SKM-1 (cell line): Measurements from ENCODE around the gene PGP.
"Not testable (repeated sequence)": the region's sequence is repeated elsewhere in the genome, so short reads cannot be mapped to it uniquely, and the experiment has no call there.

ENCODE experiments used
- DNase-seq: peaks from one replicate; lab custom pipeline; 2025; ENCODE audit not compliant: unreplicated experiment; lab: John Stamatoyannopoulos, UW

PGP gene, protein sequence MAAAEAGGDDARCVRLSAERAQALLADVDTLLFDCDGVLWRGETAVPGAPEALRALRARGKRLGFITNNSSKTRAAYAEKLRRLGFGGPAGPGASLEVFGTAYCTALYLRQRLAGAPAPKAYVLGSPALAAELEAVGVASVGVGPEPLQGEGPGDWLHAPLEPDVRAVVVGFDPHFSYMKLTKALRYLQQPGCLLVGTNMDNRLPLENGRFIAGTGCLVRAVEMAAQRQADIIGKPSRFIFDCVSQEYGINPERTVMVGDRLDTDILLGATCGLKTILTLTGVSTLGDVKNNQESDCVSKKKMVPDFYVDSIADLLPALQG

GRCh38 chr16:2214719-2214968, at the start of gene PGP:
Gene PGP, minus strand, starts transcription at chr16:2214840. Its CDS starts 63 bp downstream, at chr16:2214777.
- no peak for DNase-seq

- DNase-seq = not testable (repeated sequence)
Observed at GRCh38 chr16:2263026-2263425, 48.4 kb upstream of the PGP start.

DNA sequence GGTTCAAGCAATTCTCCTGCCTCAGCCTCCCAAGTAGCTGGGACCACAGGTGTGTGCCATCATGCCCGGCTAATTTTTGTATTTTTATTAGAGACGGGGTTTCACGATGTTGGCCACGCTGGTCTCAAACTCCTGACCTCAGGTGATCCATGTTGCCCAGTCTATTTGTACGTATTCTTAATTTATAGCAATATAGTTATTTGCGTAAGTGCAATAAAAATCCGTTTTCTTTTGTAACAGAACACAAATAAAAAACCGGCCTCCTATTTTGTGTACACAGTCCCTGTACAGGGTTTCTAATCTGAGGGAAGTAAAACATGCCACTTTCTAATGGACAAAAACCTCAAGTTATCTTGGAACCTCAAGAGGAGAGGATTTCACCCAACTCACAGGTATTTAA, 45.6 kb upstream of the PGP start:
- DNase-seq = no peak

- DNase-seq = not testable (repeated sequence)
Observed at GRCh38 chr16:2258530-2258929, 43.9 kb upstream of the PGP start.

GRCh38 chr16:2257726-2258125, 43.1 kb upstream of the PGP start:
- no peak for DNase-seq

- no peak for DNase-seq
Observed at GRCh38 chr16:2256531-2257140, 42.0 kb upstream of the PGP start.

- DNase-seq = no peak
Observed at GRCh38 chr16:2253293-2253692, 38.7 kb upstream of the PGP start.

GRCh38 chr16:2252806-2253148, 38.1 kb upstream of the PGP start:
- DNase-seq = no peak

GRCh38 chr16:2251296-2252111, 36.9 kb upstream of the PGP start, which contains the start of gene ECI1:
Gene ECI1, minus strand, starts transcription at chr16:2251587. Its CDS starts 21 bp downstream, at chr16:2251566.
- DNase-seq = peak; percentile 85

- no peak for DNase-seq
Observed at GRCh38 chr16:2250652-2251295, 36.1 kb upstream of the PGP start.

GRCh38 chr16:2246301-2246885, 31.8 kb upstream of the PGP start:
- no peak for DNase-seq

- DNase-seq = no peak
Observed at GRCh38 chr16:2244926-2245795, 30.5 kb upstream of the PGP start.

DNA sequence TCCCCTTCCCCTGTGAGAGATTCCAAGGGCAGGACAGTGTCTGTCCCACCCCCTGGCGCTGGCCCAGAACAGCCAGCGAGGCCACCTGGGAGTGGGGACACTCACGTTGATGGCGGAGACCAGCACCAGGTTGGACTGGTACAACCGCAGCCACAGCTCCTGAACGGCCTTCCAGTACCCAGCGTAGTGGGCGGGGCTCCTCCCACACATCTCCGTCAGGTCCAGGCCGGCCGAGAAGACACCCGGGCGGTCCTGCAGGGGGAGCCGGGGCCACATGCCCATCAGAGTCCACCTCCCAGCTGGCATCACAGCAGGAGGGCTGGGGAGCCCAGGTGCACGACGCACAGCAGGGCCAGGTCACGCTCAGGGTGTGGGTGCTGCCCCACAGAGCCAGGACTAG, 29.7 kb upstream of the PGP start:
- DNase-seq = no peak

DNA sequence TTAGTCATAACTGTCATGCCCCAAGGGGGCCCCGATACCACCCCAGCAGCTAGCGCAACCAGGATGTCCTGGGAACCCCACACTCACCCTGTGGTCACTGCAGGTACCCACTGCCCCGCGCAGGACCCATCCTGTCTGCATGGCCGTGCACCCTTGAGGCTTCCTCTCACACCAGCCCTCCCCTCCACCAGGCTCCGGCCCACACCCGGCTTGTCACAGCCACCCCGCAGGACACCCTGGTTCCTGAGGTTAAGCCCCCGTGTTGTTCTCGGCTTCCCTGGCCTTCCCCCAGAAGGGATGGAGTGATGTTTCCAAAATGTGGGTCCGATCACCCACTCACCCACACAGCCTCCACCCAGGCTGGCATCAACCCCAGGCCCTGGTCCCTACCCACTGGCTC, 29.1 kb upstream of the PGP start:
- DNase-seq = no peak

DNA sequence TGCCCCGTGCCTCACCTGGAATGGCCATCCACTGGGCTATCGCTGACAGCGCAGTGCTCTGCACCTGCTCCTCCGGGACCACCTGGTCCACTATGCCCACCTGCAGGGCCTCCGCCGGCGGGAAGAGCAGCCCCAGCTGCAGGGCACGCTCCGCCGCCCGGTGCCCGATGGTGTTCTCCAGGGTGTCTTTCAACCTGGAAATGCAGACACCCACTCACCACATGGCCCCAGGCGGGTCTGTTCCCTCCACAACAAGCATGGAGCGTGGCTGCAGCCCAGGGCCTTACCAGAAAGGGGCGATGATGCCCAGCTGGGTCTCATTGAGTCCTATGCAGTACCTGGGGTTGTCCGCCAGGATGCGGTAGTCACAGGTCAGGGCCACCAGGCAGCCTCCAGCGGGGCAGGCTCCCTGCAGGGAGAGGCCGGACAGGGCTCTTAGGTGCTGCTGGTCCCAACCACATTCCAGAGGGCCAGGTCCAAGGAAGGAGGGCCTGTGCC, 28.4 kb upstream of the PGP start:
- no peak for DNase-seq

DNA sequence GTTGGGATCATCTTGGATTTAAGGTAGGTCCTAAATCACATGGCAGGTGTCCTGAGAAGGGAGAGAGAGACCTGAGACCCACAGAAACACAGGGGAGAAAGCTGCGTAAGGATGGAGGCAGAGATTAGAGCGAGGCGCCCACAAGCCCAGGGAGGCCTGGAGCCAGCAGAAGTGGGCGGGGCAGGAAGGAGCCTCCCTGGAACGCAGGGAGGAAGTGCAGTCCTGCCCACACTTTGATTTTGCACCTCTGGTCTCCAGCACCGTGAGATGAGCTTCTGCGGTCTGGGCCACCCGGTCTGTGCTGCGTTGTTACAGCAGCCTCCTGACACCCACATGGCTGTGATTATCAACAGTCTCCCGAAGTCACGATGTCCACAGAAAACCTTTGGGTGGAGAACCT, 28.0 kb upstream of the PGP start:
- DNase-seq = no peak

- DNase-seq = not testable (repeated sequence)
Observed at GRCh38 chr16:2240331-2240730, 25.7 kb upstream of the PGP start.

- no peak for DNase-seq
Observed at GRCh38 chr16:2238838-2239675, 24.4 kb upstream of the PGP start.

GRCh38 chr16:2238150-2238837, 23.7 kb upstream of the PGP start:
- no peak for DNase-seq
